Uterus (tissue), 2 donors: ENCODE data around the gene SORBS1.

Experiments
- CTCF ChIP-seq, 4 experiments: fragments of 200-600 bp in 2 of 4; fragments of 450-650 bp in 2 of 4; sonication (generic) in 2 of 4; IDR thresholded peaks; one replicate each; pipeline ENCODE4 v1.5.1; 2016 to 2019; ENCODE audit warnings: antibody characterized with exemption in 4 of 4, mild to moderate bottlenecking in 2 of 4, moderate library complexity in 1 of 4
- POLR2A ChIP-seq, 2 donors: fragments of 450-650 bp; IDR thresholded peaks; one replicate each; pipeline ENCODE4 v1.6.1; 2016; ENCODE audit warnings: antibody characterized with exemption in 2 of 2, mild to moderate bottlenecking in 1 of 2, moderate library complexity in 1 of 2

GRCh38 chr10:95266674-95267095, 294.5 kb downstream of the SORBS1 start:
- TF ChIP-seq POLR2A (IDR thresholded peaks at IDR 0.05) (no peak), CTCF (IDR thresholded peaks at IDR 0.05) (no peak)
